Hepatocyte (in vitro differentiated cells): Measurements from ENCODE around the gene LYRM9. TPM values are rescaled to one million over a fixed set of nuclear protein-coding genes. Genes with fewer than 3 reads are reported as not detected.
"Not testable (repeated sequence)": the region's sequence is repeated elsewhere in the genome, so short reads cannot be mapped to it uniquely, and the experiment has no call there.

Experiments
- DNase-seq: peaks from one replicate; pipeline ENCODE4 v3.0.0-alpha.2; 2016; ENCODE audit warnings: low spot score
- H2AFZ ChIP-seq: fragments of 200-600 bp; sonication (generic); 2 replicates; pipeline ENCODE4 v1.6.0; 2016; ENCODE audit warnings: antibody characterized with exemption, mild to moderate bottlenecking
- H3K27ac ChIP-seq: fragments of 200-600 bp; sonication (generic); 2 replicates; pipeline ENCODE4 v1.5.1; 2016; ENCODE audit warnings: mild to moderate bottlenecking
- H3K27me3 ChIP-seq: fragments of 200-600 bp; sonication (generic); 2 replicates; pipeline ENCODE4 v1.6.1; 2016
- H3K36me3 ChIP-seq: fragments of 200-600 bp; sonication (generic); replicated peaks from 2 replicates; pipeline ENCODE4 v1.5.1; 2016; ENCODE audit warnings: low read depth; ENCODE audit not compliant: insufficient read depth
- H3K4me1 ChIP-seq: fragments of 200-600 bp; sonication (generic); 2 replicates; pipeline ENCODE4 v1.5.1; 2016; ENCODE audit warnings: mild to moderate bottlenecking, moderate library complexity; ENCODE audit not compliant: insufficient read depth
- H3K4me2 ChIP-seq: fragments of 200-600 bp; sonication (generic); 2 replicates; pipeline ENCODE4 v1.6.0; 2016
- H3K4me3 ChIP-seq: fragments of 200-600 bp; sonication (generic); 2 replicates; pipeline ENCODE4 v1.5.1; 2016; ENCODE audit warnings: mild to moderate bottlenecking
- H3K79me2 ChIP-seq: fragments of 200-600 bp; sonication (generic); 2 replicates; pipeline ENCODE4 v1.6.0; 2017; ENCODE audit warnings: mild to moderate bottlenecking
- H3K9me2 ChIP-seq: fragments of 200-600 bp; sonication (generic); replicated peaks from 2 replicates; pipeline ENCODE4 v1.6.0; 2017; ENCODE audit warnings: mild to moderate bottlenecking; ENCODE audit not compliant: insufficient read depth
- H3K9me3 ChIP-seq: fragments of 200-600 bp; sonication (generic); 2 replicates; pipeline ENCODE4 v1.5.1; 2016; ENCODE audit warnings: low read depth, mild to moderate bottlenecking
- H4K20me1 ChIP-seq: fragments of 200-600 bp; sonication (generic); 2 replicates; pipeline ENCODE4 v1.6.0; 2016; ENCODE audit warnings: mild to moderate bottlenecking; ENCODE audit not compliant: insufficient read depth, poor library complexity, severe bottlenecking
- CTCF ChIP-seq: fragments of 200-600 bp; sonication (generic); IDR thresholded peaks from 2 replicates; pipeline ENCODE4 v1.5.1; 2016; ENCODE audit warnings: antibody characterized with exemption, mild to moderate bottlenecking; ENCODE audit not compliant: poor library complexity
- EZH2 ChIP-seq: fragments of 200-600 bp; sonication (generic); IDR thresholded peaks from 2 replicates; pipeline ENCODE4 v1.6.1; 2016; ENCODE audit warnings: antibody characterized with exemption, mild to moderate bottlenecking, borderline replicate concordance
- EZH2phosphoT487 ChIP-seq: fragments of 200-600 bp; sonication (generic); IDR thresholded peaks from one replicate; pipeline ENCODE4 v1.6.1; 2018; ENCODE audit warnings: antibody characterized with exemption, mild to moderate bottlenecking, low read depth, moderate library complexity; ENCODE audit not compliant: unreplicated experiment, severe bottlenecking
- WGBS: methylation state at CpG from one replicate; pipeline ENCODE4 v1.1.6; 2016; ENCODE audit warnings: low lambda C conversion rate; ENCODE audit errors: missing lambda C conversion rate; 5-methylcytosine and 5-hydroxymethylcytosine counted together
- polyA plus RNA-seq: library from polyadenylated mRNA; unstranded; fragments of >200 nt; fragmentation: Nextera tagmentation; extraction: Ambion mirVana; gene quantifications from 2 replicates; pipeline ENCODE4 v1.2.1, GENCODE V29; 2016
- total RNA-seq: library from RNA; depleted of rRNA; stranded (reverse); fragments of >200 nt; gene quantifications from 2 replicates; pipeline ENCODE4 v1.2.3, GENCODE V29; 2014

LYRM9 gene
- total and polyA plus RNA-seq, 2 experiments from 2014 or later: 10.5 to 12.2 TPM

DNA sequence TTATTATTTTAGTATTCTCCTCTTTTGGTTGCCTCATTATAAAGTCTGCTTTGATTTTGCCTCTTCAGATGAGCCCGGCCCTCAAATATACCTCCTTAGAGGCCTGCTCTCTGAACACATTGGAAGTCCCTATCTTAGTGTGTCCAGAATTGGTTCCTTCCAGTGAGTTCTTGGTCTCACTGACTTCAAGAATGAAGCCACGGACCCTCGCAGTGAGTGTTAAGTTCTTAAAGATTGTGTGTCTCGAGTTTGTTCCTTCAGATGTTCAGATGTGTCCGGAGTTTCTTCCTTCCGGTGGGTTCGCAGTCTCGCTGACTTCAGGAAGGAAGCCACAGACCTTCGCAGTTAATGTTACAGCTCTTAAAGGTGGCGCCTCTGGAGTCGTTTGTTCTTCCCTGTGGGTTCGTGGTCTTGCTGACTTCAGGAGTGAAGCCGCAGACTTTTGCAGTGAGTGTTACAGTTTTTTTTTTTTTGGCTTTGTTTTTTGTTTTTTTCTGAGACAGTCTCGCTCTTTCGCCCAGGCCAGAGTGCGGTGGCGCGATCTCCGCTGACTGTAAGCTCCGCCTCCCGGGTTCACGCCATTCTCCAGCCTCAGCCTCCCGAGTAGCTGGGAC lies 47.0 kb downstream of the LYRM9 start:
- WGBS: 80% methylated on average over 23 of the region's 23 CpGs
- no peak overlapping the region for H2AFZ ChIP-seq
- H3K36me3 ChIP-seq: no peaks in the 10 kb centered on the region
- H3K4me1 ChIP-seq: no peaks in the 10 kb centered on the region
- peak overlapping the region; percentile 73 for H3K27ac ChIP-seq
- H3K27me3 ChIP-seq: no peaks in the 10 kb centered on the region
- TF ChIP-seq EZH2phosphoT487 (no peak), CTCF (no peak), EZH2 (no peak)
- H4K20me1 ChIP-seq: no peaks in the 10 kb centered on the region
- H3K4me3 ChIP-seq: no peak overlapping the region
- no peaks in the 10 kb centered on the region for H3K9me3 ChIP-seq
- no peak for DNase-seq
- H3K9me2 ChIP-seq: no peaks in the 10 kb centered on the region
- no peaks in the 10 kb centered on the region for H3K79me2 ChIP-seq
- no peak overlapping the region for H3K4me2 ChIP-seq

GRCh38 chr17:27845264-27846041 lies 47.7 kb downstream of the LYRM9 start:
- H3K27ac ChIP-seq: peak overlapping the region; percentile 73
- peak; percentile 46 for DNase-seq

DNA sequence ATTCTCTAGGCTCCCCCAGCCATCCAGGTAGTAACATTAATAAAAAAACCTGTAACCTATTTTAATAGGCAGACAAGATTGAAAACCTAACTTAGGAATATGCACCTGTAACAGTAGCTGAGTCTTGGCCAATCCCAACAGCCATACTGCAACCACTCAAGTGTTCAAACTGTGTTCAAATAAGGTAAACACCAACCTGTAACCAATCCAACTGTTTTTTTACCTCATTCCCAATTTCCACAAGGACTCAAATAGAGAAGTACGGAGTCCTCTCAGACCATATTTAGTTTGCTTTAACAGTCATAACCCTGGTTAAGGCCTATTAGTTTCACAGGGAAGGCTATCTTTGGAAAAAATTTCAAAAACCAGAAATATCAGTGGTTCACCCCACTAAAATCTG lies 52.5 kb downstream of the LYRM9 start:
- no peak for DNase-seq
- Histone ChIP-seq H3K79me2 (no peaks in the 10 kb centered on the region), H3K27me3 (no peaks in the 10 kb centered on the region), H3K9me2 (no peaks in the 10 kb centered on the region), H3K27ac (no peak overlapping the region), H3K4me1 (no peaks in the 10 kb centered on the region), H3K4me2 (no peak overlapping the region), H3K9me3 (no peaks in the 10 kb centered on the region), H4K20me1 (no peaks in the 10 kb centered on the region), H2AFZ (no peak overlapping the region), H3K36me3 (no peaks in the 10 kb centered on the region), H3K4me3 (no peak overlapping the region)
- WGBS: 91% methylated on average over 1 of the region's 1 CpG
- TF ChIP-seq CTCF (no peak), EZH2phosphoT487 (no peak), EZH2 (no peak)

More at GRCh38 chr17:27845264-27846041, 47.7 kb downstream of the LYRM9 start:
- Histone ChIP-seq H4K20me1 (no peaks in the 10 kb centered on the region), H3K79me2 (no peaks in the 10 kb centered on the region), H3K9me2 (no peaks in the 10 kb centered on the region), H3K27me3 (no peaks in the 10 kb centered on the region), H3K4me3 (no peak overlapping the region), H3K4me2 (no peak overlapping the region), H3K36me3 (no peaks in the 10 kb centered on the region), H3K9me3 (no peaks in the 10 kb centered on the region), H3K4me1 (no peaks in the 10 kb centered on the region), H2AFZ (no peak overlapping the region)
- TF ChIP-seq EZH2phosphoT487: no peak
- no peak for TF ChIP-seq EZH2
- no peak for TF ChIP-seq CTCF
- 46% methylated on average over 13 of the region's 13 CpGs for WGBS

DNA sequence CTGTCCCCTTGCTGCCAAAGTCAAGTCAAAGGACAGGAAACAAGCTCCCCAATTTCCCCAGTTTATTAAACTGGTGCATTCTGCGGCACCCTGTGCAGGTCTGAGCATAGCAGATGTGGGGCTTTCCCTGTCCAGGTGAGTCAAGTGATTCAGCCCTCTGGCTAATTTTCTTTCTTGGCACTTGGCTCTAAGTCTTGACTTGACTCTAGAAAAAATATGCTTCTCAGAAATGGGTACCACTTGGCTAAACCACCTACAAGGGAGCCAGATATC lies 52.8 kb downstream of the LYRM9 start:
- H2AFZ ChIP-seq, H3K79me2 ChIP-seq, H3K4me2 ChIP-seq, H3K9me3 ChIP-seq, H3K27ac ChIP-seq, H3K27me3 ChIP-seq, H3K4me3 ChIP-seq, H3K9me2 ChIP-seq, DNase-seq, H3K36me3 ChIP-seq, H4K20me1 ChIP-seq, H3K4me1 ChIP-seq: not testable (repeated sequence)
- WGBS: no CpG with 5 or more reads among the region's 1 CpG

DNA sequence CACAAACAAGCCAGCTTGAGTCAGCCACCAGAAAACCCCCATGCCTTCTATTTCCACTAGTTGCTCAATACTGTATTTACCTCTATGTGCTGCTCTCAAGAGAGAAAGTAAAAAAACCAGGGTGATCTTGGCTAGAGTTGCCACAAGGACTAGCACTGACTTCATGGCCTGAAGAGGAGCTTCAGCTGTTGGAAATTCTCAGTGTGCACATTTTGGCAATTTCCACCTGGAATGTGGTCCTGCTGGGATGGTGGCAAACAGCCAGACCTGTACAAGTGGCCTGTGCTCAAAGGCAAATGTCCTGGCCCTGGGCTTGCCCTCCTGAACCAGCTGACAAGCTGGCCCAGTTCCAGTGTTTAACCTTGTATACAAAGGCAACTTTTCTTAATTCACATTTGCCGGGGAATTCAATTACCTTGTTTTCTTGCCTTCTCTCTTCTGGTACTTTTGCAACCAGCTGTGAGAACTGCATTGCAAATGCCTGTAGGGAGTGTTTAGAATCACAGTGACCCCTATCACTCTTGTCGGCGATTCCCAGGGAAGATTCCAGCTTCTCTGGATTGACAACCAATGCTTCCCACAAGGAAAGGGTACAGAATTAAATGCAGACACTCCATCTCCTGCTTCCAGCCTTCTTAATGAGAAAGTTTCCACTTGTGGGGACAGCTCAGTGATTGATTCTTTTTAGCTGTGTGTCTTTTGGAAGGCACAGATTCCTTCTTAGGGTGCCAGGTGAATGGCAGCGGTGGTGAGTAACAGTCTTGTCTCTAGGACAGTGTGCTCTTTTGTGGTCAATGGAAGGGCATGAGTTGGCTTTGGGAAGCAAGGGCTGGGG lies 53.4 kb downstream of the LYRM9 start:
- not testable (repeated sequence) for H3K4me1 ChIP-seq, DNase-seq, H3K27me3 ChIP-seq, H3K4me2 ChIP-seq, H3K79me2 ChIP-seq, H3K27ac ChIP-seq, H3K9me2 ChIP-seq, H2AFZ ChIP-seq, H3K36me3 ChIP-seq, H4K20me1 ChIP-seq, H3K4me3 ChIP-seq, H3K9me3 ChIP-seq
- 41% methylated on average over 1 of the region's 4 CpGs for WGBS
